HT-29 (cell line): ENCODE data around the gene EXOC3L2. TPM values are rescaled to one million over a fixed set of nuclear protein-coding genes. Genes with fewer than 3 reads are reported as not detected.

Source experiments
- DNase-seq: peaks from one replicate; pipeline ENCODE4 v3.0.0-alpha.2; 2015; ENCODE audit warnings: low spot score
- total RNA-seq: library from RNA; depleted of rRNA; stranded (reverse); fragments of >200 nt; shearing (Covaris generic); gene quantifications from 2 replicates; pipeline ENCODE4 v1.2.3, GENCODE V29; 2014

Gene EXOC3L2
- total RNA-seq, 1 experiment from 2014 or later = not detected

- no peak for DNase-seq
These were observed 64.3 kb downstream of the EXOC3L2 start for GRCh38 chr19:45180936-45181335.

- no peak for DNase-seq
These were observed 65.3 kb downstream of the EXOC3L2 start for GRCh38 chr19:45179892-45180370.

GRCh38 chr19:45179072-45179891 lies 65.9 kb downstream of the EXOC3L2 start:
- DNase-seq = peak; percentile 57

GRCh38 chr19:45178262-45179071 lies 66.7 kb downstream of the EXOC3L2 start, which contains the start of gene BLOC1S3:
Gene BLOC1S3 (plus strand): TSS chr19:45178784. CDS start chr19:45179297, 513 bp downstream.
- DNase-seq = peak; percentile 100

GRCh38 chr19:45177817-45178261 lies 67.4 kb downstream of the EXOC3L2 start, which contains the start of gene TRAPPC6A:
Gene TRAPPC6A (minus strand): TSS chr19:45178237. CDS start chr19:45178218, 19 bp downstream.
- DNase-seq = no peak

- DNase-seq = no peak
These were observed 69.5 kb downstream of the EXOC3L2 start for GRCh38 chr19:45175515-45176345.

GRCh38 chr19:45173816-45174215 lies 71.4 kb downstream of the EXOC3L2 start:
- no peak for DNase-seq

GRCh38 chr19:45172611-45173208 lies 72.5 kb downstream of the EXOC3L2 start:
- DNase-seq = no peak

GRCh38 chr19:45172173-45172572 lies 73.0 kb downstream of the EXOC3L2 start:
- DNase-seq = no peak

- no peak for DNase-seq
These were observed 74.0 kb downstream of the EXOC3L2 start for GRCh38 chr19:45171211-45171623.

- DNase-seq = peak; percentile 59
These were observed 74.8 kb downstream of the EXOC3L2 start for GRCh38 chr19:45170146-45171106.

GRCh38 chr19:45169602-45170001 lies 75.6 kb downstream of the EXOC3L2 start:
- no peak for DNase-seq

GRCh38 chr19:45168767-45169351 lies 76.3 kb downstream of the EXOC3L2 start:
- peak; percentile 79 for DNase-seq

GRCh38 chr19:45166723-45167252 lies 78.4 kb downstream of the EXOC3L2 start:
- DNase-seq = peak; percentile 60

GRCh38 chr19:45164577-45165335 lies 80.5 kb downstream of the EXOC3L2 start:
- peak; percentile 85 for DNase-seq

GRCh38 chr19:45163751-45164460 lies 81.3 kb downstream of the EXOC3L2 start:
- DNase-seq = no peak

- DNase-seq = no peak
These were observed 82.1 kb downstream of the EXOC3L2 start for GRCh38 chr19:45163156-45163555.
